Stimulated activated effector memory CD8-positive, alpha-beta T cell treated with anti-CD3 and anti-CD28 coated beads, Interleukin-12 subunit alpha, Interleukin-12 subunit beta, amount 100 ng/mL, for 72 hours (primary cell): Measurements from ENCODE around the gene TINAGL1.

Experiments used
- ATAC-seq: fragments of 150-1000 bp; cut with Tn5 transposase; 2 replicates; pipeline ENCODE4 v1.10.0; 2021
- DNase-seq, 2 donors: peaks; one replicate each; pipeline ENCODE4 v3.0.0; 2021 to 2022; ENCODE audit warnings: low spot score in 2 of 2
- H3K27ac Mint-ChIP-seq: one replicate; pipeline ENCODE4 v1.8.0; 2022; ENCODE audit warnings: mild to moderate bottlenecking, mixed read lengths
- H3K36me3 Mint-ChIP-seq: one replicate; pipeline ENCODE4 v1.8.0; 2022; ENCODE audit warnings: mild to moderate bottlenecking, mixed read lengths
- H3K4me1 Mint-ChIP-seq: one replicate; pipeline ENCODE4 v1.8.0; 2022; ENCODE audit warnings: mixed read lengths
- H3K4me3 Mint-ChIP-seq: one replicate; pipeline ENCODE4 v1.8.0; 2022; ENCODE audit warnings: mild to moderate bottlenecking, mixed read lengths
- H3K9me3 Mint-ChIP-seq: one replicate; pipeline ENCODE4 v1.8.0; 2022; ENCODE audit warnings: mixed read lengths

The TINAGL1 gene

GRCh38 chr1:31624309-31624708 is 48.0 kb downstream of the TINAGL1 start:
- peak overlapping the region; percentile 30 for H3K27ac Mint-ChIP-seq
- H3K4me3 Mint-ChIP-seq: no peak overlapping the region
- peaks cover 13% of the 10 kb centered on the region for H3K4me1 Mint-ChIP-seq
- peaks cover 21% of the 10 kb centered on the region for H3K36me3 Mint-ChIP-seq
- DNase-seq (no peak), ATAC-seq (no peak)
- H3K9me3 Mint-ChIP-seq: no peaks in the 10 kb centered on the region

GRCh38 chr1:31624731-31625514 is 48.6 kb downstream of the TINAGL1 start:
- no peak overlapping the region for H3K4me3 Mint-ChIP-seq
- DNase-seq: no peak
- ATAC-seq: no peak
- no peak overlapping the region for H3K27ac Mint-ChIP-seq
- peaks cover 27% of the 10 kb centered on the region for H3K36me3 Mint-ChIP-seq
- peaks cover 13% of the 10 kb centered on the region for H3K4me1 Mint-ChIP-seq
- no peaks in the 10 kb centered on the region for H3K9me3 Mint-ChIP-seq

GRCh38 chr1:31625561-31626222 is 49.4 kb downstream of the TINAGL1 start:
- Mint-ChIP-seq H3K4me3 (no peak overlapping the region), H3K4me1 (peaks cover 13% of the 10 kb centered on the region), H3K36me3 (peaks cover 35% of the 10 kb centered on the region), H3K9me3 (no peaks in the 10 kb centered on the region), H3K27ac (no peak overlapping the region)
- DNase-seq (no peak), ATAC-seq (peak; percentile 16)

- Mint-ChIP-seq H3K36me3 (peaks cover 43% of the 10 kb centered on the region), H3K4me1 (peaks cover 13% of the 10 kb centered on the region), H3K4me3 (no peak overlapping the region), H3K9me3 (no peaks in the 10 kb centered on the region), H3K27ac (peak overlapping the region; percentile 73)
- ATAC-seq (no peak), DNase-seq (no peak)
Observed at GRCh38 chr1:31626223-31627207, 50.2 kb downstream of the TINAGL1 start.

- Mint-ChIP-seq H3K4me3 (no peak overlapping the region), H3K4me1 (peaks cover 13% of the 10 kb centered on the region), H3K36me3 (peaks cover 52% of the 10 kb centered on the region), H3K27ac (peak overlapping the region; percentile 73), H3K9me3 (no peaks in the 10 kb centered on the region)
- ATAC-seq: no peak
- no peak for DNase-seq
Observed at GRCh38 chr1:31627301-31627929, 51.1 kb downstream of the TINAGL1 start.

GRCh38 chr1:31627930-31628559 is 51.7 kb downstream of the TINAGL1 start:
- peak overlapping the region; percentile 73 for H3K27ac Mint-ChIP-seq
- H3K36me3 Mint-ChIP-seq: peaks cover 55% of the 10 kb centered on the region
- DNase-seq (no peak), ATAC-seq (no peak)
- H3K4me1 Mint-ChIP-seq: peaks cover 13% of the 10 kb centered on the region
- no peak overlapping the region for H3K4me3 Mint-ChIP-seq
- no peaks in the 10 kb centered on the region for H3K9me3 Mint-ChIP-seq

- Mint-ChIP-seq H3K36me3 (peaks cover 65% of the 10 kb centered on the region), H3K4me3 (no peak overlapping the region), H3K9me3 (no peaks in the 10 kb centered on the region), H3K27ac (peak overlapping the region; percentile 73), H3K4me1 (peaks cover 11% of the 10 kb centered on the region)
- DNase-seq (no peak), ATAC-seq (no peak)
Observed at GRCh38 chr1:31628931-31629556, 52.7 kb downstream of the TINAGL1 start.

GRCh38 chr1:31632649-31633048 is 56.3 kb downstream of the TINAGL1 start:
- no peak for DNase-seq
- no peak for ATAC-seq
- Mint-ChIP-seq H3K4me1 (peaks cover 21% of the 10 kb centered on the region), H3K9me3 (no peaks in the 10 kb centered on the region), H3K4me3 (no peak overlapping the region), H3K27ac (no peak overlapping the region), H3K36me3 (peaks cover 69% of the 10 kb centered on the region)

GRCh38 chr1:31633117-31633516 is 56.8 kb downstream of the TINAGL1 start:
- H3K4me1 Mint-ChIP-seq: peaks cover 26% of the 10 kb centered on the region
- H3K27ac Mint-ChIP-seq: no peak overlapping the region
- H3K36me3 Mint-ChIP-seq: peaks cover 70% of the 10 kb centered on the region
- H3K9me3 Mint-ChIP-seq: no peaks in the 10 kb centered on the region
- DNase-seq: no peak
- ATAC-seq: no peak
- no peak overlapping the region for H3K4me3 Mint-ChIP-seq
